Measurements from ENCODE around the gene RAB38.

DNA sequence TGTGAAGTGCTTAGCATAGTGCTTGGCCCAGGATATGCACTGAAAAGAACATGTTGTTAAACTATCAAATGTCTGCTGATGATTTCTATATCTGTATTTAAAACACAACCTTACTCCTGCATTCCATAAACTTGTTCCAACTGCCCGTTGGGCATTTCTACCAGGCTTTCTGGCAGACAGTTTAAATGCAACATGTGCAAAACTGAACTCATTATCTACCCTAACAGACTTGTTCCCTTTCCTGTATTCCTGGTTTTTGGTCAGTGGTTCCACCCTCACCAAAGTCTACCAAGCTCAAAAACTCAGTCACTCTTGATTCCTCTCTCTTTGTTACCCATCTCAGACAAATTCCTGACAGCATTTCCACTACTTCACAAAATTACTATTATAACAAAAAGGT, 6.5 kb upstream of the RAB38 start:
- TF ChIP-seq, protein P1, sequence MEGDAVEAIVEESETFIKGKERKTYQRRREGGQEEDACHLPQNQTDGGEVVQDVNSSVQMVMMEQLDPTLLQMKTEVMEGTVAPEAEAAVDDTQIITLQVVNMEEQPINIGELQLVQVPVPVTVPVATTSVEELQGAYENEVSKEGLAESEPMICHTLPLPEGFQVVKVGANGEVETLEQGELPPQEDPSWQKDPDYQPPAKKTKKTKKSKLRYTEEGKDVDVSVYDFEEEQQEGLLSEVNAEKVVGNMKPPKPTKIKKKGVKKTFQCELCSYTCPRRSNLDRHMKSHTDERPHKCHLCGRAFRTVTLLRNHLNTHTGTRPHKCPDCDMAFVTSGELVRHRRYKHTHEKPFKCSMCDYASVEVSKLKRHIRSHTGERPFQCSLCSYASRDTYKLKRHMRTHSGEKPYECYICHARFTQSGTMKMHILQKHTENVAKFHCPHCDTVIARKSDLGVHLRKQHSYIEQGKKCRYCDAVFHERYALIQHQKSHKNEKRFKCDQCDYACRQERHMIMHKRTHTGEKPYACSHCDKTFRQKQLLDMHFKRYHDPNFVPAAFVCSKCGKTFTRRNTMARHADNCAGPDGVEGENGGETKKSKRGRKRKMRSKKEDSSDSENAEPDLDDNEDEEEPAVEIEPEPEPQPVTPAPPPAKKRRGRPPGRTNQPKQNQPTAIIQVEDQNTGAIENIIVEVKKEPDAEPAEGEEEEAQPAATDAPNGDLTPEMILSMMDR (IDR thresholded peaks at IDR 0.05): no peak
- TF ChIP-seq POLR2AphosphoS5 (IDR thresholded peaks at IDR 0.05) (no peak), POLR2A (IDR thresholded peaks at IDR 0.05; ENCODE audit: low read depth) (no peak)

All from esophagus muscularis mucosa (tissue), 3 donors.